Loucy (cell line): Measurements from ENCODE around the gene ZNHIT6.

Experiments
- H2AFZ ChIP-seq: fragments of 200-600 bp; sonication (generic); 2 replicates; pipeline ENCODE4 v1.6.0; 2016; ENCODE audit warnings: antibody characterized with exemption, mild to moderate bottlenecking, low read length, moderate library complexity
- H3F3A ChIP-seq: fragments of 200-600 bp; 2 replicates; pipeline ENCODE4 v1.6.0; 2016; ENCODE audit warnings: antibody characterized with exemption, low read depth, mild to moderate bottlenecking
- H3K27me3 ChIP-seq: fragments of 200-600 bp; sonication (generic); 2 replicates; pipeline ENCODE4 v1.6.1; 2014; ENCODE audit warnings: low read length, mild to moderate bottlenecking; ENCODE audit not compliant: insufficient read depth, poor library complexity, severe bottlenecking
- H3K36me3 ChIP-seq: fragments of 200-600 bp; sonication (generic); 2 replicates; pipeline ENCODE4 v1.6.1; 2016; ENCODE audit warnings: low read length; ENCODE audit not compliant: insufficient read depth
- H3K4me1 ChIP-seq: fragments of 200-600 bp; sonication (generic); 2 replicates; pipeline ENCODE4 v1.5.1; 2014; ENCODE audit warnings: low read length, mild to moderate bottlenecking; ENCODE audit not compliant: insufficient read depth, poor library complexity, severe bottlenecking
- H3K4me2 ChIP-seq: fragments of 200-600 bp; sonication (generic); 2 replicates; pipeline ENCODE4 v1.6.0; 2014; ENCODE audit warnings: antibody characterized with exemption, low read length, low read depth, mild to moderate bottlenecking; ENCODE audit not compliant: poor library complexity, severe bottlenecking
- H3K4me3 ChIP-seq: fragments of 200-600 bp; sonication (generic); 2 replicates; pipeline ENCODE4 v1.5.1; 2014; ENCODE audit warnings: low read length, mild to moderate bottlenecking, mixed read lengths; ENCODE audit not compliant: poor library complexity, severe bottlenecking
- H3K79me2 ChIP-seq: fragments of 200-600 bp; sonication (generic); 2 replicates; pipeline ENCODE4 v1.6.1; 2014; ENCODE audit warnings: low read length; ENCODE audit not compliant: insufficient read depth
- H3K9ac ChIP-seq: fragments of 200-600 bp; sonication (generic); 2 replicates; pipeline ENCODE4 v1.6.0; 2014; ENCODE audit warnings: mild to moderate bottlenecking, low read depth, low read length, moderate library complexity; ENCODE audit not compliant: poor library complexity, severe bottlenecking
- H3K9me2 ChIP-seq: fragments of 200-600 bp; sonication (generic); replicated peaks from 2 replicates; pipeline ENCODE4 v1.6.1; 2016; ENCODE audit warnings: low read depth, low read length, mixed read lengths
- H3K9me3 ChIP-seq: fragments of 200-600 bp; sonication (generic); 2 replicates; pipeline ENCODE4 v1.6.1; 2014; ENCODE audit warnings: mild to moderate bottlenecking, antibody characterized with exemption, low read length, low read depth; ENCODE audit not compliant: insufficient read depth
- H4K20me1 ChIP-seq: fragments of 200-600 bp; sonication (generic); 2 replicates; pipeline ENCODE4 v1.6.0; 2014; ENCODE audit warnings: antibody characterized with exemption, low read length, mild to moderate bottlenecking; ENCODE audit not compliant: insufficient read depth, poor library complexity, severe bottlenecking
- CTCF ChIP-seq: fragments of 200-600 bp; sonication (generic); conservative IDR thresholded peaks from 2 replicates; pipeline ENCODE4 v1.5.1; 2014; ENCODE audit warnings: mild to moderate bottlenecking, antibody characterized with exemption, low read length
- EZH2phosphoT487 ChIP-seq: fragments of 200-600 bp; IDR thresholded peaks from 2 replicates; pipeline ENCODE4 v1.6.1; 2018; ENCODE audit warnings: antibody characterized with exemption, mild to moderate bottlenecking, moderate library complexity, borderline replicate concordance

Gene ZNHIT6

GRCh38 chr1:85677656-85678055 lies 30.6 kb downstream of the ZNHIT6 start:
- no peaks in the 10 kb centered on the region for H3K79me2 ChIP-seq
- no peak overlapping the region for H2AFZ ChIP-seq
- no peaks in the 10 kb centered on the region for H3K4me1 ChIP-seq
- no peak overlapping the region for H3K4me2 ChIP-seq
- no peaks in the 10 kb centered on the region for H3K9me2 ChIP-seq
- no peaks in the 10 kb centered on the region for H4K20me1 ChIP-seq
- TF ChIP-seq CTCF (no peak), EZH2phosphoT487 (no peak)
- peaks cover 70% of the 10 kb centered on the region; the same call in 1 of the 2 replicates for H3K36me3 ChIP-seq
- no peaks in the 10 kb centered on the region for H3K27me3 ChIP-seq
- no peaks in the 10 kb centered on the region for H3F3A ChIP-seq
- no peaks in the 10 kb centered on the region for H3K9me3 ChIP-seq
- H3K9ac ChIP-seq: no peak overlapping the region
- H3K4me3 ChIP-seq: no peak overlapping the region

DNA sequence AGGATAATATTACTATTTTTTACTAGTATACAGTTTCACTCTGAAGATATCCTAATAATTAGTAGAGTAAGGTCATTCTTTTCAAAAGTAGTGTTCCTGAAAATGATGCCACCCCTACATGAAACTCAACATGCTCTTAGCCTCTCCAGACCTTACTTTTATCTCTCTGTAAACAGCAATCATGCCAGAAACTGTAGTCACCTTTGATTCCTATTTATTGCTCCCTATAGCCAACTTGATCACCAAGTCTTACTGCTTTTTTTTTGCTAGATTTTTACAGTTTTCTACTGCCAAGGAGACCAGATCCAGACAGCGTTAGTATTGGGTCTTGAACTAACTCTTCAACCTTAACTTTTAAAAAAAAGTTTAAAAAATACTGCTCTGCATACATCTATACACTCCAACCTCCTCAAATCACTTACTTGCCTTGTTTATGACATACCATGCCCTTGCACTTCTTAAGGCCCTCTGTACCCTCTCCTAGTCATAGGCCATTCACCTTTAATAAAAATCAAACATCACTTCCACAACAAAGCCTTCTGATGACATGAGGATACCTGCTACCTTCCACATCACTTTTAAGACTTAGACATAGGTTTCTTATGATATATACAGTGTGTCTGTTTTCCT lies 36.1 kb downstream of the ZNHIT6 start:
- peaks cover 65% of the 10 kb centered on the region for H3K36me3 ChIP-seq
- no peaks in the 10 kb centered on the region for H3K4me1 ChIP-seq
- H3F3A ChIP-seq: no peaks in the 10 kb centered on the region
- H3K4me2 ChIP-seq: no peak overlapping the region
- no peaks in the 10 kb centered on the region for H4K20me1 ChIP-seq
- H3K79me2 ChIP-seq: no peaks in the 10 kb centered on the region
- TF ChIP-seq EZH2phosphoT487: no peak
- no peak for TF ChIP-seq CTCF
- no peaks in the 10 kb centered on the region for H3K9me2 ChIP-seq
- no peaks in the 10 kb centered on the region for H3K27me3 ChIP-seq
- no peak overlapping the region for H3K4me3 ChIP-seq
- no peak overlapping the region for H2AFZ ChIP-seq
- H3K9ac ChIP-seq: no peak overlapping the region
- H3K9me3 ChIP-seq: no peaks in the 10 kb centered on the region

DNA sequence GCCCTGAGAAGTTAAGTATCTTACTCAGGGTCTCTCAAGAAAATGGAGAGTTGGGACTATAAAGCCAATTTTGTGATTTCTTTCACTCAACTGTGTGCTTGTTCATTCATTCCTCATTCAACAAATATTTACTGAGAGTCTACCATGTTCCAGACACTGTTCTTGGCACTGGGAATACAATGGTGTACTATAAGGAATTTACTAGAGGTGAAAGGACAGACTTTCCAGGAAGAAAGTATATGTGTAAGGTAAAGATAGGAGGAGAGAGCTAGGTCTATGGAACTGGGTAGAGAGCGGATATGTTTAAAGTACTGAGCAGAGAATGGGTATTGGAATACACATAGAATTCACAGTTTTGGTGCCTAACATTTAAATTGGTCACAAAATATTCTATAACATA lies 42.3 kb downstream of the ZNHIT6 start:
- Histone ChIP-seq H3K79me2 (no peaks in the 10 kb centered on the region), H3K36me3 (peaks cover 38% of the 10 kb centered on the region)
- TF ChIP-seq EZH2phosphoT487: no peak
- TF ChIP-seq CTCF: no peak

More for the DNA sequence above, 42.3 kb downstream of the ZNHIT6 start:
- Histone ChIP-seq H3K4me1 (no peaks in the 10 kb centered on the region), H3K9me3 (no peaks in the 10 kb centered on the region), H3K4me3 (no peak overlapping the region), H4K20me1 (no peaks in the 10 kb centered on the region), H2AFZ (no peak overlapping the region), H3K9me2 (no peaks in the 10 kb centered on the region), H3K9ac (no peak overlapping the region), H3F3A (no peaks in the 10 kb centered on the region), H3K27me3 (no peaks in the 10 kb centered on the region), H3K4me2 (no peak overlapping the region)
